IMR-90 (cell line): ENCODE measurements around the gene TRIM41. TPM values are rescaled to one million over a fixed set of nuclear protein-coding genes. Genes with fewer than 3 reads are reported as not detected.

ENCODE experiments used
- CTCF ChIP-seq: conservative IDR thresholded peaks from 2 replicates; pipeline ENCODE4 v1.5.1; 2012; ENCODE audit warnings: mild to moderate bottlenecking, low read depth, low read length, improper control_type of control experiment
- polyA plus RNA-seq, 3 experiments: library from polyadenylated mRNA; depleted of rRNA; stranded (reverse); fragments of >200 nt; gene quantifications; 2 replicates each; pipeline ENCODE4 v1.2.3, GENCODE V29; 2012; ENCODE audit warnings: low replicate concordance in 1 of 3
- total RNA-seq: library from RNA; depleted of rRNA; stranded (reverse); fragments of >200 nt; gene quantifications from 2 replicates; pipeline ENCODE4 v1.2.3, GENCODE V29; 2012

TRIM41 gene
- total and polyA plus RNA-seq, 2 of the 4 experiments (the other 2 are of a cell fraction): 5.9 to 15.7 TPM

- no peak for TF ChIP-seq CTCF
Observed at GRCh38 chr5:181243018-181243563, 20.0 kb downstream of the TRIM41 start (continued).
